22Rv1 (cell line): ENCODE results near the gene KLC1.

Experiments used
- ZFX ChIP-seq: fragments of 450-650 bp; IDR thresholded peaks from 2 replicates; pipeline ENCODE4 v1.6.1; 2017; ENCODE audit warnings: antibody characterized with exemption, borderline replicate concordance
- TF ChIP-seq, protein P1 (sequence below): fragments of 450-650 bp; IDR thresholded peaks from 2 replicates; pipeline ENCODE4 v1.5.1; 2017; ENCODE audit warnings: mild to moderate bottlenecking

DNA sequence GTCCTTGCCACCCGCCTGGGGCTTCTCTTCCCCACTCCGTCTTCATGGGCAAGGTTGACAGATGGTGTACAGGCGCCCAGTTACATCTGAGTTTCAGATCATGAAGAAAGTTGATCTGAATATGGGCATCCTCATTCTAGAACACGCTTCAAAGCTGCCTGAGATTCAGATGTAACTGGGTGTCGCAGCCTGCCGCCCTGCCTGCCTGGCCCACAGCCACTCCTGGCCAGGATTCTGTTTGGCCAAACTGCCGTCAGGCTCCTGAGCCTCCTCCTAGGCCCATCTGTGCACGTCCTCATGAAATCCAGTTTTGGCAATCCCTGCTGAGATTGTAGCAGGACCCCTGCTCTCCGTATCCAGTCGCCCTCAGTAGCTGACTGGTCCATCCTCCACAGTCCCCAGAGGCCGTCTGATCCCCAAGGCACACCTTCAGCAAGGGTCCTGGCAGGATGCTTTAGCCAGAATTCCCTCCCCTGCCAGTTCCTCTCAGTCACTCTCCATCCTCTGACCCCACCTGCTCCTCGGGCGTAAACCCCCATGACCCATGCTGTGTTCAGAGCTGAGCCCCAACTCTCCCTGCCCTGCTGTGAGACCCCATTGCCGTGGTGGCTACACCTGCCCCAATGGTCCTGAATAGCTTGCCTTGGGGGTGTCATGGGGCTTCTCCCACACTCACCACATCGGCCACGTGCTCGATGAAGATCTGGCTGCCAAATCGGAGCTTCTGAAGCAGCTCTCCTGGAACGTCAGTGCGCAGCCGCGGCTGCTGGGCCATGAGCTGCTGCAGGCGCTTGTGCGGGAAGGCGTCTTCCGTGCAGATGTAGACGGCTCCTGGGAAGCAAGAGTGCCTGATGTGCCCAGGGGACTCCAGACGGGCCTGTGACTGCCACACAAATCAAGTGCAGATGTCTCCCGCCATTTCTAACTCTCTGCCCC is 73.8 kb downstream of the KLC1 start:
- TF ChIP-seq, protein P1, sequence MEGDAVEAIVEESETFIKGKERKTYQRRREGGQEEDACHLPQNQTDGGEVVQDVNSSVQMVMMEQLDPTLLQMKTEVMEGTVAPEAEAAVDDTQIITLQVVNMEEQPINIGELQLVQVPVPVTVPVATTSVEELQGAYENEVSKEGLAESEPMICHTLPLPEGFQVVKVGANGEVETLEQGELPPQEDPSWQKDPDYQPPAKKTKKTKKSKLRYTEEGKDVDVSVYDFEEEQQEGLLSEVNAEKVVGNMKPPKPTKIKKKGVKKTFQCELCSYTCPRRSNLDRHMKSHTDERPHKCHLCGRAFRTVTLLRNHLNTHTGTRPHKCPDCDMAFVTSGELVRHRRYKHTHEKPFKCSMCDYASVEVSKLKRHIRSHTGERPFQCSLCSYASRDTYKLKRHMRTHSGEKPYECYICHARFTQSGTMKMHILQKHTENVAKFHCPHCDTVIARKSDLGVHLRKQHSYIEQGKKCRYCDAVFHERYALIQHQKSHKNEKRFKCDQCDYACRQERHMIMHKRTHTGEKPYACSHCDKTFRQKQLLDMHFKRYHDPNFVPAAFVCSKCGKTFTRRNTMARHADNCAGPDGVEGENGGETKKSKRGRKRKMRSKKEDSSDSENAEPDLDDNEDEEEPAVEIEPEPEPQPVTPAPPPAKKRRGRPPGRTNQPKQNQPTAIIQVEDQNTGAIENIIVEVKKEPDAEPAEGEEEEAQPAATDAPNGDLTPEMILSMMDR: no peak
- no peak for TF ChIP-seq ZFX
